Dermis microvascular lymphatic vessel endothelial cell (primary cell): Measurements from ENCODE around the gene SLC5A9. TPM values are rescaled to one million over a fixed set of nuclear protein-coding genes. Genes with fewer than 3 reads are reported as not detected.
A peak's percentile ranks its signal among the peaks of the same experiment; 100 is the strongest.
"Not testable (repeated sequence)": the region's sequence is repeated elsewhere in the genome, so short reads cannot be mapped to it uniquely, and the experiment has no call there.

Experiments
- DNase-seq, 2 donors: peaks; one replicate each; pipeline versions ENCODE4 v3.0.0 to v3.0.0-alpha.2; 2010; ENCODE audit warnings: low read depth in 2 of 2
- total RNA-seq: library from RNA; depleted of rRNA; stranded (reverse); fragments of >200 nt; gene quantifications from 2 replicates; pipeline ENCODE4 v1.2.1, GENCODE V29; 2014

The SLC5A9 gene
- total RNA-seq, 1 donor from 2014 or later: under 0.01 TPM

- DNase-seq: peak; percentile 34 to 44
Measured at GRCh38 chr1:48236716-48237470, 14.4 kb downstream of the SLC5A9 start.

- DNase-seq: no peak
Measured at GRCh38 chr1:48242141-48242736, 19.7 kb downstream of the SLC5A9 start.

DNA sequence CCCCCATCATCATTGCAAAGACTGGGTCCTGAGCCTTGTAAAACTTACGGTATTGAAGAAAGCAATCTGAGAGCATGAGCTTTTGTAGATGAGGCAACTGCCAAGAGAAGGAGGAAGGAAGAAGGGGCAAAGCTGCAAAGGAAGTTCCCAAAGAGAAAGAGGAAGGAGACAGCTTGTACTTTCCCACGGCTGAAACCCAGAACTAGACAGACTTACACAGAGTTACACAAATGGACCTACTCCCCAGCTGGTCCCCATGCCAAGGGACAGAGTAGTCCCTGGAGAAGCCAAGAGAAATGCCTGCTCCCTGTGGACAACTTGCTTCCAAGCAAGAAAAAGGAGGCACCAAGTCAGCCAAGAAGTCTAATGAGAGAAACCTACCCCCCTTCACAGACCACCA, 22.6 kb downstream of the SLC5A9 start:
- DNase-seq: no peak

GRCh38 chr1:48246727-48247126, 24.2 kb downstream of the SLC5A9 start:
- DNase-seq: no peak

- DNase-seq: no peak
Measured at GRCh38 chr1:48248356-48248755, 25.8 kb downstream of the SLC5A9 start.

GRCh38 chr1:48249868-48250267, 27.4 kb downstream of the SLC5A9 start:
- no peak for DNase-seq

GRCh38 chr1:48250572-48250971, 28.1 kb downstream of the SLC5A9 start:
- DNase-seq: no peak

- DNase-seq: no peak
Measured at GRCh38 chr1:48251323-48251722, 28.8 kb downstream of the SLC5A9 start.

- no peak for DNase-seq
Measured at GRCh38 chr1:48251821-48252220, 29.3 kb downstream of the SLC5A9 start.

DNA sequence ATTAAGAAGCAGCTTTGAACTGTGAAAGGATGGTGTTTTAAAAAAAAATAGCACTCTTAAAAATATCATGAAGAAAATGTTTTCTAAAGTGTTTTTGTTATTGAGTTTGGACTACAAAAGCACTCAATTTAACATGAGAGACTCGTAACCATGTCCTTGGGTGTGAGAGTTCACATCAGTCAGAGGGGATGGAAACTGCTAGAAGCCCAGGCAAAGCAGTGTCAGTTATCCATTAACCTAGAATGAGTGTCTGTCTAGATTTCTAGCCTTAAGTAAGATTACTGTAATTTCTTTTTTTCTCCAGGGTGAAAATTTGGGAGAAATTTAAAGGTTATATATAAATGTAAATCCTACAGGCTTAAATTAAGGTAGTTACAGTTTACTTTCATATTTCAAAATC, 31.7 kb downstream of the SLC5A9 start:
- no peak for DNase-seq

DNA sequence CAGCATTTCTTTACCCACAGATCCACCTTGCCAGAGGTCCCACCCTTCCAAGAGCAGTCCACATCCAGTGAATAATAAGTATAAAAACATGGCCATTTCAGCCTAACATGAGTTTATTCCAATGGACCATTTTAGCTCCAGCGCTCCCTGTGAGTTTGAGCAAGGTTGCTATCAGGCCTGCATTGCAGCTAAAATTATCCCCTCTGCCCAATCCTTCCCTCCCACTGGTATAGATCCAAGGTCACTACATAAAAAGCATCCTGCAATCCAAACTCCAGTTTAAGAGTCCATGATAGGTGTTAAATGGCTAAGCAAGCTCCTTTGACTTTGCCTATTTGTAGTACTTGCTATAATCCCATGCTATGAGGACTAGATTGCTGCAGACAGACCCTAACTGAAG, 35.6 kb downstream of the SLC5A9 start:
- DNase-seq: no peak

DNA sequence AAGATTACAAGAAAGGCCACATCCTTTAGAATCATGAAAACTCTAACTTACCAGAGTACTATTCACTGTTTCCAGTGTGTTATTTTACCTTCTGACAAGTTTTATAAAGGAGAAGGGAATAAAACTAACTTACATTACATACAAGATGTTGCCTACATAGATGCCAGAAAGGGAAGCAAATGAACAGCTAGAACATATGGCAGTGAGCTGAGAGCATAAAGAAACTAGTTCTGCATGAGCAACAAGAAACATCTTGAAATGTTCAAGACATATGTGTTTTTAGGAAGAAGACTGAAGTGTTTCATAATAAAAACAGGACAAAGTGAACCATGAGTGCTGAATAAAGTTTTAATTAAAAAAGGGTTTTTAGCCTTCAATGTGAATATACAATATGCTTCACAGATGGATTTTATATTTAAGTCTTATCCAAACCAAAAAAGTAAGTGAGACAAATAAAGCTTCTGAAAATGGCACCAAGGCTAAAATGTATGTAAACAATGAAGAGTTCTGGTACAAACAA, 39.4 kb downstream of the SLC5A9 start:
- no peak for DNase-seq

DNA sequence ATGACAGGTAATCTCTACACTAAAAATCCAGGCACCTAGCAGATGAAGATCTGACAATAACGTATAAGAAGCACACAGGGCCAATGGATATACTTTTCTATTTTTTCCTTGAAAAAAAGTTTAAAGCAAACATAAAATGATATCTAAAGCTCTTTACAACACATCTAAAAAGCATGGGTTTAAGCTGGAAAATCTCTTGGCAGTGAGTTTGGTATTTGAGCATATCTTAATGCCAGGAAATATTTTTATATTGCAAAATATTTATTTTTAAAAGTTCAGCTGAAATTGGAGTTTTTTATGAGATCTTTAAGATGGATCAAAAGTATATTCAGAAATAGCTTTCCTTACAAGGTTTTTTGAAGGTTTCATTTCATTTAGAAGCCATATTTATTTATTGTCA, 40.5 kb downstream of the SLC5A9 start:
- no peak for DNase-seq

DNA sequence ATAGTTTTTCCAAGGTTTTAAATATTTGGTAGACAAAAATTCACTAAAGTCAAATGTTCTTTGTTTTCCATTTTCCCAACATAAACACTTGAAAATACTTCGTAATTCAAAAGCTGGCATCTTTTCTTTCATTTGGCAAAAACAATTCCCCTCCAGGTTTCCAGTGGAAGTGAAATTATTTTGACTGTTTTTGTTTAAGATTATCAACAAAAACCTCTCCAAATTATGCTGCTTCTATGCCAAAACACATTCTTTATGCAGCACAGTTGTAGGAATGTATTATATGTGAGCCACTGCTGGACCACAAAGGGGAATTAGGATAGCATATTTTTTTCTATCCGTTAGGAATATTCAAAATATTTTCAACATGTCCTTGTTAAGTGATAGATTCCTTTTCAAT, 44.1 kb downstream of the SLC5A9 start:
- no peak for DNase-seq

- DNase-seq: not testable (repeated sequence)
Measured at GRCh38 chr1:48277437-48277836, 54.9 kb downstream of the SLC5A9 start.

DNA sequence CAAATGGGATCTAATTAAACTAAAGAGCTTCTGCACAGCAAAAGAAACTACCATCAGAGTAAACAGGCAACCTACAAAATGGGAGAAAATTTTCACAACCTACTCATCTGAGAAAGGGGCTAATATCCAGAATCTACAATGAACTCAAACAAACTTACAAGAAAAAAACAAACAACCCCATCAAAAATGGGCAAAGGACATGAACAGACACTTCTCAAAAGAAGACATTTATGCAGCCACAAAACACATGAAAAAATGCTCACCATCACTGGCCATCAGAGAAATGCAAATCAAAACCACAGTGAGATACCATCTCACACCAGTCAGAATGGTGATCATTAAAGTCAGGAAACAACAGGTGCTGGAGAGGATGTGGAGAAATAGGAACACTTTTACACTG, 59.8 kb downstream of the SLC5A9 start:
- DNase-seq: not testable (repeated sequence)

DNA sequence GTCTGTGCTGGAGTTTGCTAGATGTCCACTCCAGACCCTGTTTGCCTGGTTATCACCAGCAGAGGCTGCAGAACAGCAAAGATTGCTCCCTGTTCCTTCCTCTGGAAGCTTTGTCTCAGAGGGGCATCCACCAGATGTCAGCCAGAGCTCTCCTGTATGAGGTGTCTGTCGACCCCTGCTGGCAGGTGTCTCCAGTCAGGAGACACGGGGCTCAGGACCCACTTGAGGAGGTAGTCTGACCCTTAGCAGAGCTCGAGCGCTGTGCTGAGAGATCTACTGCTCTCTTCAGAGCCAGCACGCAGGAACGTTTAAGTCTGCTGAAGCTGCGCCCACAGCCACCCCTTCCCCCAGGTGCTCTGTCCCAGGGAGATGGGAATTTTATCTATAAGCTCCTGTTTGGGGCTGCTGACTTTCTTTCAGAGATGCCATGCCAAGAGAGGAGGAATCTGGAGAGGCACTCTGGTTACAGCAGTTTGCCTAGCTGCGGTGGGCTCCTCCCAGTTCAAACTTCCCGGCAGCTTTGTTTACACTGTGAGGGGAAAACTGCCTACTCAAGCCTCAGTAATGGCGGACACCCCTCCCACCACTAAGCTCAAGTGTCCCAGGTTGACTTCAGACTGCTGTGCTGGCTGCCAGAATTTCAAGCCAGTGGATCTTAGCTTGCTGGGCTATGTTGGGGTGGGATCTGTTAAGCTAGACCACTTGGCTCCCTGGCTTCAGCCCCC, 62.3 kb downstream of the SLC5A9 start:
- DNase-seq: not testable (repeated sequence)

DNA sequence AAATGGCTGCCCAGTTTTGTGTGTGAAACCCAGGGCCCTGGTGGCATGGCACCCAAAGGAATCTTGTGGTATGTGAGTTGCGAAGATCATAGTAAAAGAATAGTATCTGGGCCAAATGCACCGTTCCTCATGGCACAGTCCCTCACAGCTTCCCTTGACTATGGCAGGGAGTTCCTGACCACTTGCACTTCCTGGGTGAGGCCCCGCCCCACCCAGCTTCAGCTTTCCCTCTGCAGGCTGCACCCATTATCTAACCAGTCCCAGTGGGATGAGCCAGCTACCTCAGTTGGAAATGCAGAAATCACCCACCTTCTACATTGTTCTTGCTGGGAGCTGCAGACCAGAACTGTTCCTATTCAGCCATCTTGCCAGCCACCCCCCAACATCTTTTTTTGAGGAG, 63.0 kb downstream of the SLC5A9 start:
- no peak for DNase-seq

DNA sequence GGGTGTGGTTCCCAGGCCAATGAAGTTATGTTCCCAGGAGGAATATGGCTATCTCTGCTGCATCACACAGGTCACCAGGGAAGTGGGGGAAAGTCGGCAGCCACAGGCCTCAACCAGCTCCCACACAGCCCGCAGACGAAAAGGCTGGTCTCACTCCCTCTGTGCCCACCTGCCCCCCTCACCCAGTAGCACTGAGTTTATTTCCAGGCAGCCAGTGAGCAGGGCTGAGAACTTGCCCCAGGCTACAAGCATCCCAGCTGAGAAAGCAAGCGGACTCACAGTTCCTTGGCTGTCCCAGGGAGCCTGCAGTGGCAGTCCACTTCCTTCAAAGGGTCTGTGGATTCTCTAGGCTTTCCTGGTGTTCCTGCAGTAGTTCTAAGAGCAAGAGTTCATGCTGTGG, 68.9 kb downstream of the SLC5A9 start:
- no peak for DNase-seq

- no peak for DNase-seq
Measured at GRCh38 chr1:48292706-48293105, 70.2 kb downstream of the SLC5A9 start.

DNA sequence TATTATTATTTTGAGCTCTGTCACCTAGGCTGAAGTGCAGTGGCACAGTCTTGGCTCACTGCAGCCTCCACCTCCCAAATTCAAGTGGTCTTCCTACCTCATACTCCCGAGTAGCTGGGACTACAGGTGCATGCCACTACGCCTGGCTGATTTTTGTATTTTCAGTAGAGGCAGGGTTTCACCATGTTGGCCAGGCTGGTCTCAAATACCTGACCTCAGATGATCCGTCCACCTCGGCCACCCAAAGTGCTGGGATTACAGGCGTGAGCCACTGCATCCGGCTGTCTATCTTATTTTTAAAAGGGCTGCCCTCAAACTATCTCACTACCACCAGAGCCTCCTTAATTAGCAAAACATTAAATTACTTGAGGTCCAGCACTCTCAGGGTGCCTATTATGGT, 71.6 kb downstream of the SLC5A9 start:
- DNase-seq: not testable (repeated sequence)

- no peak for DNase-seq
Measured at GRCh38 chr1:48294656-48295055, 72.1 kb downstream of the SLC5A9 start.
